ENCODE measurements around the gene TRIM54.

The TRIM54 gene

GRCh38 chr2:27288610-27289009 is 6.4 kb downstream of the TRIM54 start:
- Histone ChIP-seq H3K36me3 (ENCODE audit: control insufficient read depth, insufficient read depth, low read length) (no peaks in the 10 kb centered on the region), H3K4me3 (ENCODE audit: low read depth, low read length) (no peak overlapping the region)
- TF ChIP-seq, protein P1, sequence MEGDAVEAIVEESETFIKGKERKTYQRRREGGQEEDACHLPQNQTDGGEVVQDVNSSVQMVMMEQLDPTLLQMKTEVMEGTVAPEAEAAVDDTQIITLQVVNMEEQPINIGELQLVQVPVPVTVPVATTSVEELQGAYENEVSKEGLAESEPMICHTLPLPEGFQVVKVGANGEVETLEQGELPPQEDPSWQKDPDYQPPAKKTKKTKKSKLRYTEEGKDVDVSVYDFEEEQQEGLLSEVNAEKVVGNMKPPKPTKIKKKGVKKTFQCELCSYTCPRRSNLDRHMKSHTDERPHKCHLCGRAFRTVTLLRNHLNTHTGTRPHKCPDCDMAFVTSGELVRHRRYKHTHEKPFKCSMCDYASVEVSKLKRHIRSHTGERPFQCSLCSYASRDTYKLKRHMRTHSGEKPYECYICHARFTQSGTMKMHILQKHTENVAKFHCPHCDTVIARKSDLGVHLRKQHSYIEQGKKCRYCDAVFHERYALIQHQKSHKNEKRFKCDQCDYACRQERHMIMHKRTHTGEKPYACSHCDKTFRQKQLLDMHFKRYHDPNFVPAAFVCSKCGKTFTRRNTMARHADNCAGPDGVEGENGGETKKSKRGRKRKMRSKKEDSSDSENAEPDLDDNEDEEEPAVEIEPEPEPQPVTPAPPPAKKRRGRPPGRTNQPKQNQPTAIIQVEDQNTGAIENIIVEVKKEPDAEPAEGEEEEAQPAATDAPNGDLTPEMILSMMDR (IDR thresholded peaks at IDR 0.05): no peak

GRCh38 chr2:27290549-27290948 is 8.3 kb downstream of the TRIM54 start:
- TF ChIP-seq, protein P1 (IDR thresholded peaks at IDR 0.05): no peak
- no peaks in the 10 kb centered on the region for H3K27me3 ChIP-seq (ENCODE audit: control insufficient read depth, insufficient read depth, low read length)
- H3K9ac ChIP-seq: no peak overlapping the region
- no peaks in the 10 kb centered on the region for H3K79me2 ChIP-seq
- H2AFZ ChIP-seq: no peak overlapping the region
- H3K4me3 ChIP-seq (ENCODE audit: low read depth, low read length): no peak overlapping the region
- no peaks in the 10 kb centered on the region for H3K36me3 ChIP-seq (ENCODE audit: control insufficient read depth, insufficient read depth, low read length)
- peaks cover 10% of the 10 kb centered on the region for H3K4me1 ChIP-seq
- H3K27ac ChIP-seq: no peak overlapping the region
- H3K4me2 ChIP-seq (ENCODE audit: low read length): no peak overlapping the region
- H3K9me3 ChIP-seq (ENCODE audit: control insufficient read depth, low read length): no peaks in the 10 kb centered on the region

More at GRCh38 chr2:27288610-27289009, 6.4 kb downstream of the TRIM54 start:
- Histone ChIP-seq H3K27me3 (ENCODE audit: control insufficient read depth, insufficient read depth, low read length) (no peaks in the 10 kb centered on the region), H3K9ac (no peak overlapping the region), H3K9me3 (ENCODE audit: control insufficient read depth, low read length) (no peaks in the 10 kb centered on the region), H3K4me1 (peaks cover 10% of the 10 kb centered on the region), H3K79me2 (no peaks in the 10 kb centered on the region), H3K27ac (no peak overlapping the region), H2AFZ (no peak overlapping the region), H3K4me2 (ENCODE audit: low read length) (no peak overlapping the region)

- H3K9me3 ChIP-seq (ENCODE audit: control insufficient read depth, low read length): no peaks in the 10 kb centered on the region
- TF ChIP-seq, protein P1 (IDR thresholded peaks at IDR 0.05): no peak
- H3K36me3 ChIP-seq (ENCODE audit: control insufficient read depth, insufficient read depth, low read length): no peaks in the 10 kb centered on the region
- no peak overlapping the region for H3K27ac ChIP-seq
- H3K79me2 ChIP-seq: no peaks in the 10 kb centered on the region
- H3K4me3 ChIP-seq (ENCODE audit: low read depth, low read length): no peak overlapping the region
- H3K4me1 ChIP-seq: peaks cover 10% of the 10 kb centered on the region
- no peaks in the 10 kb centered on the region for H3K27me3 ChIP-seq (ENCODE audit: control insufficient read depth, insufficient read depth, low read length)
- H3K4me2 ChIP-seq (ENCODE audit: low read length): no peak overlapping the region
- H2AFZ ChIP-seq: no peak overlapping the region
- H3K9ac ChIP-seq: no peak overlapping the region
Observed at GRCh38 chr2:27291865-27292264, 9.6 kb downstream of the TRIM54 start.

DNA sequence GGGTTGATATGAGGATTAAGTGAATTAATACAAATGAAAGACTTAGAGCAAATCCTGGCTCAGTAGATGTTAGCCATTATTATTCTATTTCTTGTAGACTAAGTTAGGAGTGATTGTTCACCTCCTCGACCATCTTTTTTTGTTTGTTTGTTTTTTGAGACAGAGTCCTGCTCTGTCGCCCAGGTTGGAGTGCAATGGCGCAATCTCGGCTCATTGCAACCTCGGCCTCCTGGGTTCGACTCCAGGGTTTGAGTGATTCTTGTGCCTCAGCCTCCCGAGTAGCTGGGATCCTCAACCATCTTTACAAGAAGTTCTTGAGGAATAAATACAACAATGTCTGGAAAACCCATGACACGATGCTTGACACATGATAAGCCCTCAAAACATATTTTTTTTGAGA is 12.7 kb downstream of the TRIM54 start:
- Histone ChIP-seq H3K27ac (no peak overlapping the region), H3K79me2 (no peaks in the 10 kb centered on the region), H3K27me3 (ENCODE audit: control insufficient read depth, insufficient read depth, low read length) (no peaks in the 10 kb centered on the region), H2AFZ (no peak overlapping the region), H3K9ac (no peak overlapping the region), H3K4me2 (ENCODE audit: low read length) (no peak overlapping the region), H3K36me3 (ENCODE audit: control insufficient read depth, insufficient read depth, low read length) (no peaks in the 10 kb centered on the region), H3K9me3 (ENCODE audit: control insufficient read depth, low read length) (no peaks in the 10 kb centered on the region), H3K4me3 (ENCODE audit: low read depth, low read length) (no peak overlapping the region), H3K4me1 (peaks cover 10% of the 10 kb centered on the region)
- TF ChIP-seq, protein P1 (IDR thresholded peaks at IDR 0.05): no peak

GRCh38 chr2:27296481-27296880 is 14.3 kb downstream of the TRIM54 start:
- Histone ChIP-seq H3K4me1 (peaks cover 10% of the 10 kb centered on the region), H3K9ac (no peak overlapping the region), H3K27me3 (ENCODE audit: control insufficient read depth, insufficient read depth, low read length) (no peaks in the 10 kb centered on the region), H3K4me3 (ENCODE audit: low read depth, low read length) (no peak overlapping the region), H3K36me3 (ENCODE audit: control insufficient read depth, insufficient read depth, low read length) (no peaks in the 10 kb centered on the region), H2AFZ (no peak overlapping the region), H3K27ac (no peak overlapping the region), H3K9me3 (ENCODE audit: control insufficient read depth, low read length) (no peaks in the 10 kb centered on the region), H3K79me2 (no peaks in the 10 kb centered on the region), H3K4me2 (ENCODE audit: low read length) (no peak overlapping the region)
- TF ChIP-seq, protein P1 (IDR thresholded peaks at IDR 0.05): no peak

Data from parathyroid adenoma (tissue), 2 donors.